PC-3 (cell line): ENCODE results near the gene COX10. TPM values are rescaled to one million over a fixed set of nuclear protein-coding genes. Genes with fewer than 3 reads are reported as not detected.

Experiments used
- ATAC-seq: fragments of 200-7000 bp; cut with Tn5 transposase; 2 replicates; pipeline ENCODE4 v1.9.1; 2020; ENCODE audit warnings: mild to moderate bottlenecking, moderate library complexity
- BruUV-seq: library from RNA; stranded (reverse); fragments of 400-500 nt; replicated peaks from 2 replicates; lab custom pipeline; 2021; lab: Mats Ljungman, UMichigan
- CTCF ChIA-PET: fragments of 300-600 bp; sonication (Branson Sonifier 250); formaldehyde crosslinking; loops from one replicate; lab custom pipeline; 2022; ENCODE audit warnings: antibody characterized with exemption; lab: Charles Lee
- POLR2A ChIA-PET: fragments of 300-600 bp; sonication (Branson Sonifier 250); formaldehyde crosslinking; loops from one replicate; lab custom pipeline; 2022; ENCODE audit warnings: antibody characterized with exemption; ENCODE audit not compliant: unreplicated experiment; lab: Charles Lee
- DNase-seq: peaks from one replicate; pipeline ENCODE4 v3.0.0-alpha.2; 2015
- H2AFZ ChIP-seq: fragments of 300-600 bp; sonication (generic); 2 replicates; pipeline ENCODE4 v1.6.0; 2016; ENCODE audit warnings: antibody characterized with exemption, low read length
- H3F3A ChIP-seq: fragments of 300-600 bp; sonication (generic); one replicate; pipeline ENCODE4 v1.6.0; 2017; ENCODE audit warnings: antibody characterized with exemption, low read length, control low read depth, mild to moderate bottlenecking; ENCODE audit not compliant: unreplicated experiment
- H3K27ac ChIP-seq: fragments of 300-600 bp; sonication (generic); 2 replicates; pipeline ENCODE4 v1.5.1; 2016; ENCODE audit warnings: mild to moderate bottlenecking, low read length
- H3K27me3 ChIP-seq: fragments of 300-600 bp; sonication (generic); 2 replicates; pipeline ENCODE4 v1.6.1; 2016; ENCODE audit warnings: low read length, mixed read lengths
- H3K36me3 ChIP-seq: fragments of 300-600 bp; sonication (generic); 2 replicates; pipeline ENCODE4 v1.6.1; 2016; ENCODE audit warnings: low read depth, mixed run types, low read length, mixed read lengths
- H3K4me1 ChIP-seq: fragments of 300-600 bp; sonication (generic); 2 replicates; pipeline ENCODE4 v1.5.1; 2016; ENCODE audit warnings: low read length; ENCODE audit not compliant: insufficient read depth
- H3K4me2 ChIP-seq: fragments of 300-600 bp; sonication (generic); 2 replicates; pipeline ENCODE4 v1.6.0; 2016; ENCODE audit warnings: low read length
- H3K4me3 ChIP-seq: fragments of 300-600 bp; sonication (generic); 2 replicates; pipeline ENCODE4 v1.5.1; 2016; ENCODE audit warnings: mild to moderate bottlenecking, low read length, mixed read lengths
- H3K79me2 ChIP-seq: fragments of 300-600 bp; sonication (generic); 2 replicates; pipeline ENCODE4 v1.6.1; 2017; ENCODE audit warnings: low read length, mixed read lengths
- H3K9ac ChIP-seq: fragments of 300-600 bp; sonication (generic); 2 replicates; pipeline ENCODE4 v1.6.0; 2016; ENCODE audit warnings: mild to moderate bottlenecking, low read length
- H3K9me2 ChIP-seq: fragments of 300-600 bp; sonication (generic); replicated peaks from 2 replicates; pipeline ENCODE4 v1.6.1; 2016; ENCODE audit warnings: mixed run types, low read length, mixed read lengths
- H3K9me3 ChIP-seq: fragments of 300-600 bp; sonication (generic); 2 replicates; pipeline ENCODE4 v1.6.1; 2016; ENCODE audit warnings: low read length, mixed read lengths
- H4K20me1 ChIP-seq: fragments of 300-600 bp; sonication (generic); 2 replicates; pipeline ENCODE4 v1.6.1; 2016; ENCODE audit warnings: low read length, mixed read lengths
- EZH2 ChIP-seq: fragments of 300-600 bp; sonication (generic); IDR thresholded peaks from one replicate; pipeline ENCODE4 v1.6.1; 2017; ENCODE audit warnings: antibody characterized with exemption, mild to moderate bottlenecking, low read length; ENCODE audit not compliant: unreplicated experiment
- EZH2phosphoT487 ChIP-seq: fragments of 300-600 bp; sonication (generic); IDR thresholded peaks from 2 replicates; pipeline ENCODE4 v1.6.1; 2018; ENCODE audit warnings: mild to moderate bottlenecking, antibody characterized with exemption, low read length, borderline replicate concordance
- intact Hi-C: fragments of 100-400 bp; cut with micrococcal nuclease; formaldehyde crosslinking; loops from 2 replicates; pipeline ENCODE4 v1.9.0; 2023
- total RNA-seq: library from RNA; depleted of rRNA; stranded (reverse); fragments of >200 nt; gene quantifications from 2 replicates; pipeline ENCODE4 v1.2.3, GENCODE V29; 2014
- TF ChIP-seq, protein P1 (sequence below): fragments of 300-600 bp; sonication (generic); conservative IDR thresholded peaks from 2 replicates; pipeline ENCODE4 v1.5.1; 2017; ENCODE audit warnings: antibody characterized with exemption, low read depth, mild to moderate bottlenecking, low read length

The COX10 gene
- total RNA-seq, 1 experiment from 2014 or later = 34.7 TPM

DNA sequence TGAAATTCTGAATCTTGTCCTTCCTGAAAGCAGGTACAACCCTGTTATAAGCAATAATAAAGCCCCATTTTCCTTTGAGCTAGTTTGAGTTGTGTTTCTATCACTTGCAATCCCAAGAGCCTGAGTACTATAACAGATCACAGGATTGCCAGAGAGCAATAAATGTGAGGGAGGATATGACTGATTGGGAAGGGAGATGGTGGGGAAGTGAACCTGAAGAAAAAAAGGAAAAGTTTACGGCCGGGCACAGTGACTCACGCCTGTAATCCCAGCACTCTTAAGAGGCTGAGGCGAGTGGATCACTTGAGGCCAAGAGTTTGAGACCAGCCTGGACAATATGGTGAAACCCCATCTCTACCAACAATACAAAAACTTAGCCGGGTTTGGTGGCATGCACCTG is 80.4 kb downstream of the COX10 start:
- Histone ChIP-seq H3K9me3 (no peaks in the 10 kb centered on the region), H3K36me3 (0 out of 2 replicates have a peak, but pooled peaks cover 8% of the 10 kb centered on the region), H3K9ac (no peak overlapping the region), H2AFZ (no peak overlapping the region), H3K27me3 (no peaks in the 10 kb centered on the region), H3K4me1 (no peaks in the 10 kb centered on the region), H3F3A (no peaks in the 10 kb centered on the region), H3K4me2 (no peak overlapping the region), H3K4me3 (no peak overlapping the region), H3K27ac (no peak overlapping the region), H3K79me2 (peaks cover 11% of the 10 kb centered on the region), H4K20me1 (no peaks in the 10 kb centered on the region), H3K9me2 (no peaks in the 10 kb centered on the region)
- DNase-seq (peak; percentile 36), ATAC-seq (peak; percentile 42)
- TF ChIP-seq EZH2phosphoT487 = no peak
- TF ChIP-seq, protein P1, sequence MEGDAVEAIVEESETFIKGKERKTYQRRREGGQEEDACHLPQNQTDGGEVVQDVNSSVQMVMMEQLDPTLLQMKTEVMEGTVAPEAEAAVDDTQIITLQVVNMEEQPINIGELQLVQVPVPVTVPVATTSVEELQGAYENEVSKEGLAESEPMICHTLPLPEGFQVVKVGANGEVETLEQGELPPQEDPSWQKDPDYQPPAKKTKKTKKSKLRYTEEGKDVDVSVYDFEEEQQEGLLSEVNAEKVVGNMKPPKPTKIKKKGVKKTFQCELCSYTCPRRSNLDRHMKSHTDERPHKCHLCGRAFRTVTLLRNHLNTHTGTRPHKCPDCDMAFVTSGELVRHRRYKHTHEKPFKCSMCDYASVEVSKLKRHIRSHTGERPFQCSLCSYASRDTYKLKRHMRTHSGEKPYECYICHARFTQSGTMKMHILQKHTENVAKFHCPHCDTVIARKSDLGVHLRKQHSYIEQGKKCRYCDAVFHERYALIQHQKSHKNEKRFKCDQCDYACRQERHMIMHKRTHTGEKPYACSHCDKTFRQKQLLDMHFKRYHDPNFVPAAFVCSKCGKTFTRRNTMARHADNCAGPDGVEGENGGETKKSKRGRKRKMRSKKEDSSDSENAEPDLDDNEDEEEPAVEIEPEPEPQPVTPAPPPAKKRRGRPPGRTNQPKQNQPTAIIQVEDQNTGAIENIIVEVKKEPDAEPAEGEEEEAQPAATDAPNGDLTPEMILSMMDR = no peak
- TF ChIP-seq EZH2 = no peak
- ChIA-PET POLR2A (no interaction called here), CTCF (no interaction called here)
- intact Hi-C loops = no loop called here
- BruUV-seq = no TSS peak

DNA sequence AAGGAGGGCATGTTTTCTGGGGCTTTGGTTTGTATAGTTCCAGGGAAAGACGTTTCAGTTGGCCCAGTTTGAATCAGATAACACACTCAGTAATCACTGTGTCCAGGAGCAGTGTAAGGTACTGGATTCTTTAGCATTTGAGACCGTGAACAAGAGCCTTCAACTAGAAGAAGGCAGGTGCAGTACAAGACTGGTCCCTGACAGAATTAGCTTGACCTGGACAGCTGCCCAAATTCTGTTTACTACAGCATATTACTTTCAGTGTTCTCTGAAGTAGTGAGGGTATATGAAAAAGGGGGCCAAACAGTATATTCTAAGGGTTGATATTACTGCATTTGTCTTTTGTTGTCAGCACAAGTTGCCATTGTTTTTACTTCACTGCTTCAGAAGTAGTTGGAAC is 81.3 kb downstream of the COX10 start:
- intact Hi-C loops = no loop called here
- CTCF ChIA-PET = no interaction called here
- H3K4me2 ChIP-seq = no peak overlapping the region
- DNase-seq (no peak), ATAC-seq (no peak)
- no peak overlapping the region for H3K9ac ChIP-seq
- BruUV-seq = no TSS peak
- no peaks in the 10 kb centered on the region for H3K9me2 ChIP-seq
- H3K27ac ChIP-seq = no peak overlapping the region
- H3K4me3 ChIP-seq = no peak overlapping the region
- H2AFZ ChIP-seq = no peak overlapping the region
- H3K79me2 ChIP-seq = peaks cover 5% of the 10 kb centered on the region; the same call in 1 of the 2 replicates
- POLR2A ChIA-PET = no interaction called here
- H3K9me3 ChIP-seq = no peaks in the 10 kb centered on the region
- no peaks in the 10 kb centered on the region for H3K4me1 ChIP-seq
- no peaks in the 10 kb centered on the region for H3K27me3 ChIP-seq
- no peak for TF ChIP-seq EZH2
- no peak for TF ChIP-seq EZH2phosphoT487
- TF ChIP-seq, protein P1 = no peak
- 0 out of 2 replicates have a peak, but pooled peaks cover 8% of the 10 kb centered on the region for H3K36me3 ChIP-seq
- H3F3A ChIP-seq = no peaks in the 10 kb centered on the region
- no peaks in the 10 kb centered on the region for H4K20me1 ChIP-seq

DNA sequence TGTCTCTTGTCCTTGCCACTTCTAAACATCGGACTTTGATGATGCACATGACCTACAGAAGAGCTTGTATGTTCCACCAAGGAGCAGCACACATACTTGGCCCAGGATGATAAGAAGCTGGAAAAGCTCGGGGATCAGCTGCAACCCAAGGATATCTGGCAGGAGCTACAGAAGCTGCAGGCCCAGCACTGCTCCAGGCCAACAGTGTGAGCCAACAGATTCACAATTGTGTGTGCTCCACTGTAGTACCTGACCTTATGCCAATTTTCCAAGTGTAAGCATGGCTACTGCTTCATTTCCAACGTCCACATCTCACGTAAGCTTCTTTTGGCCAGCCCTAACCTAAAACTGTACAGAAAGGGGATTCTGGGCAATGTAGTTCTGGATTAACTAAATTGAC is 83.4 kb downstream of the COX10 start:
- Histone ChIP-seq H3K4me1 (peaks cover 4% of the 10 kb centered on the region; the same call in 1 of the 2 replicates), H3K36me3 (0 out of 2 replicates have a peak, but pooled peaks cover 8% of the 10 kb centered on the region), H3K79me2 (0 out of 2 replicates have a peak, but pooled peaks cover 3% of the 10 kb centered on the region), H3K27me3 (no peaks in the 10 kb centered on the region), H3F3A (no peaks in the 10 kb centered on the region), H3K9ac (no peak overlapping the region), H3K27ac (no peak overlapping the region), H3K4me3 (no peak overlapping the region), H2AFZ (no peak overlapping the region), H4K20me1 (no peaks in the 10 kb centered on the region; the same call in 1 of the 2 replicates), H3K4me2 (no peak overlapping the region), H3K9me2 (no peaks in the 10 kb centered on the region), H3K9me3 (no peaks in the 10 kb centered on the region)
- ATAC-seq (no peak), DNase-seq (no peak)
- intact Hi-C loops = no loop called here
- BruUV-seq = no TSS peak
- TF ChIP-seq EZH2 (no peak), EZH2phosphoT487 (no peak)
- TF ChIP-seq, protein P1 = no peak
- ChIA-PET POLR2A (no interaction called here), CTCF (no interaction called here)
